Activated naive CD4-positive, alpha-beta T cell treated with anti-CD3 and anti-CD28 coated beads for 36 hours (primary cell): ENCODE data around the gene PLA2G4E. TPM values are rescaled to one million over a fixed set of nuclear protein-coding genes. Genes with fewer than 3 reads are reported as not detected.
A peak's percentile ranks its signal among the peaks of the same experiment; 100 is the strongest.

ENCODE experiments used
- CTCF ChIA-PET: fragments of 350-600 bp; sonication (Branson Sonifier 250); formaldehyde crosslinking; loops from one replicate; lab custom pipeline; 2021; ENCODE audit warnings: antibody characterized with exemption; lab: Charles Lee
- DNase-seq: peaks from one replicate; pipeline ENCODE4 v3.0.0-alpha.2; 2020
- H3K27ac Mint-ChIP-seq: one replicate; pipeline ENCODE4 v1.8.0; 2021; ENCODE audit warnings: mild to moderate bottlenecking, mixed read lengths
- H3K27me3 Mint-ChIP-seq: one replicate; pipeline ENCODE4 v1.8.0; 2021; ENCODE audit warnings: low read depth, mixed read lengths
- H3K36me3 Mint-ChIP-seq: one replicate; pipeline ENCODE4 v1.8.0; 2021; ENCODE audit warnings: low read depth, mixed read lengths
- H3K4me1 Mint-ChIP-seq: one replicate; pipeline ENCODE4 v1.8.0; 2021; ENCODE audit warnings: low read depth, mixed read lengths
- H3K4me3 Mint-ChIP-seq: one replicate; pipeline ENCODE4 v1.8.0; 2021; ENCODE audit warnings: mild to moderate bottlenecking, moderate library complexity, mixed read lengths
- H3K9me3 Mint-ChIP-seq: one replicate; pipeline ENCODE4 v1.8.0; 2021; ENCODE audit warnings: mixed read lengths
- intact Hi-C: fragments of 100-400 bp; cut with micrococcal nuclease; formaldehyde crosslinking; loops from one replicate; pipeline ENCODE4 v1.15.1; 2023
- total RNA-seq, 2 experiments: library from RNA; stranded (reverse); gene quantifications; one replicate each; pipeline ENCODE4 v1.2.3, GENCODE V29; 2021

The PLA2G4E gene
- total RNA-seq, 2 experiments from 2014 or later = not detected

GRCh38 chr15:42048080-42048820 is 27.4 kb upstream of the PLA2G4E start:
- Mint-ChIP-seq H3K27me3 (no peaks in the 10 kb centered on the region), H3K36me3 (no peaks in the 10 kb centered on the region), H3K9me3 (no peaks in the 10 kb centered on the region), H3K4me1 (no peaks in the 10 kb centered on the region), H3K4me3 (no peak overlapping the region), H3K27ac (no peak overlapping the region)
- DNase-seq = no peak
- CTCF ChIA-PET = interaction anchor here (1.1 kb wide), 1 partner anchor 59 kb away, joined by 5 read pairs; no protein-coding TSS in a partner anchor
- intact Hi-C loops = no loop called here

DNA sequence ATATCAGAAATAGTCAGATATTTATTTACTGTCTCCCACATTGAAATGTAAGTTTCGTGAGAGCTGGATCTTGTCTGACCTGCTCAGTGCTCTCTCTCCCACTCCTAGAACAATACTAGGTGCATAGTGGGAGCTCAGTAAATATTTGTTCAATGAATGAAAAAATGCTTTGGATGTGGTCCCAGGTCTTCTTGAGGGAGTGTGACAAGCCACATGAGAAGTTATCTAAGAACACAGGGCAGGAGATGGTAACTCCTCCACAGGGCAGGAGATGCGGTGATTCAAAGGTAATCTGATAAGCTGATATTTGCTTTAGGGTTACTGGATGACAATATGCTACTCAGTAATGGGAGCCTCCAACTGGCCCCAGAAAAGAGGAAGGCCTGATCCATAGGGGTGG is 25.8 kb upstream of the PLA2G4E start:
- no peak for DNase-seq
- Mint-ChIP-seq H3K4me1 (no peaks in the 10 kb centered on the region), H3K27me3 (no peaks in the 10 kb centered on the region), H3K9me3 (no peaks in the 10 kb centered on the region), H3K4me3 (no peak overlapping the region), H3K27ac (no peak overlapping the region), H3K36me3 (no peaks in the 10 kb centered on the region)
- intact Hi-C loops = no loop called here
- CTCF ChIA-PET = interaction anchor here (1.0 to 1.2 kb wide), 2 partner anchors 10 to 57 kb away, joined by 3 read pairs; no protein-coding TSS in a partner anchor

- DNase-seq = no peak
- H3K4me1 Mint-ChIP-seq = no peaks in the 10 kb centered on the region
- H3K4me3 Mint-ChIP-seq = no peak overlapping the region
- H3K9me3 Mint-ChIP-seq = no peaks in the 10 kb centered on the region
- CTCF ChIA-PET = interaction anchor here (0.6 kb wide), 1 partner anchor 343 kb away, joined by 3 read pairs; no protein-coding TSS in a partner anchor
- peaks cover 2% of the 10 kb centered on the region for H3K27me3 Mint-ChIP-seq
- intact Hi-C loops = no loop called here
- no peak overlapping the region for H3K27ac Mint-ChIP-seq
- H3K36me3 Mint-ChIP-seq = no peaks in the 10 kb centered on the region
These were observed 24.4 kb upstream of the PLA2G4E start for GRCh38 chr15:42045211-42045615.

- no peaks in the 10 kb centered on the region for H3K9me3 Mint-ChIP-seq
These were observed 22.0 kb upstream of the PLA2G4E start for GRCh38 chr15:42042602-42043400.

DNA sequence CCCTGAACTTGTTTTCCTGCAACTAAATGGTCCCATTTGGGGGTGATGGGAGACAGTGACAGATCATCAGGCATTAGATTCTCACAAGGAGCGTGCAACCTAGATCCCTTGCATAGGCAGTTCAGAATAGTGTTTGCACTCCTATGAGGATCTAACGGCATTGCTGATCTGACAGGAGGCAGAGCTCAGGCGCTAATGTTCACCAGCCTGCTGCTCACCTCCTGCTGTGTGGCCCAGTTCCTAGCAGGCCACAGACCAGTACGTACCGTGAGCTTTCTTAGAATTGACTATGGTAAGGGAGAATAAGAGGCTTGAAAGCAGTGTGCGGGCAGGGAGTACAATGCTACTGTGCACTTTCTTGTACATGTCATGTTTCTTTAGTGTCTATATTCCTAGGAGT is 17.6 kb upstream of the PLA2G4E start:
- Mint-ChIP-seq H3K36me3 (no peaks in the 10 kb centered on the region), H3K9me3 (no peaks in the 10 kb centered on the region), H3K27me3 (peaks cover 2% of the 10 kb centered on the region), H3K27ac (no peak overlapping the region), H3K4me1 (peaks cover 10% of the 10 kb centered on the region), H3K4me3 (no peak overlapping the region)
- CTCF ChIA-PET = interaction anchor here (2.5 kb wide), 1 partner anchor 18 kb away, joined by 7 read pairs; no protein-coding TSS in a partner anchor
- no peak for DNase-seq
- intact Hi-C loops = loop anchor here (5.0 kb wide), 1 partner anchor 154 kb away; no protein-coding TSS in a partner anchor

More at GRCh38 chr15:42042602-42043400, 22.0 kb upstream of the PLA2G4E start:
- H3K4me3 Mint-ChIP-seq = no peak overlapping the region
- CTCF ChIA-PET = interaction anchor here (0.6 to 1.2 kb wide), 3 partner anchors 38 to 53 kb away, joined by 3 read pairs; no protein-coding TSS in a partner anchor
- H3K27ac Mint-ChIP-seq = no peak overlapping the region
- H3K27me3 Mint-ChIP-seq = peaks cover 2% of the 10 kb centered on the region
- DNase-seq = no peak
- intact Hi-C loops = no loop called here
- no peaks in the 10 kb centered on the region for H3K36me3 Mint-ChIP-seq
- H3K4me1 Mint-ChIP-seq = no peaks in the 10 kb centered on the region

DNA sequence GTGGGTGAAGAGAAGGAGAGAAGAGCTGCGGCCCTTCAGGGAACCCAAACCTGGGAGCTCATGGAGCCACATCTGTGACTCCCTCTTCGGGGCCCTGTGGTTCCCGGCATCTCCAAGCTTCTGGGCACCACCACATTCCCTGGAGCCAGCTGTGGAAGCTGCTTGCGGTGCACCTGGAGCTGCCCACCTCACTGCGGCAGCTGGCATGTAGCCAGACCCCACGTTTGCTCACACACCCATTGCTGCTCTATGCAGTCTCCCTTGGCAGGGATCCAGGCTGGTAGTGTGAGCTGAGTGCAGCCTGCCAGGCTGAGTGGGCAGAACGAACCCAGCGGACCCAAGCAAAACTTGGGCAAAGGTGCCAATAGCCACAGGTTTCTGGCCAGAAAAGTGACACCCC is 16.8 kb upstream of the PLA2G4E start:
- DNase-seq = no peak
- Mint-ChIP-seq H3K9me3 (no peaks in the 10 kb centered on the region), H3K36me3 (no peaks in the 10 kb centered on the region), H3K4me1 (peaks cover 16% of the 10 kb centered on the region), H3K27ac (no peak overlapping the region), H3K4me3 (no peak overlapping the region), H3K27me3 (peaks cover 2% of the 10 kb centered on the region)
- intact Hi-C loops = loop anchor here (5.0 kb wide), 1 partner anchor 155 kb away; no protein-coding TSS in a partner anchor
- CTCF ChIA-PET = interaction anchor here (2.5 kb wide), 1 partner anchor 19 kb away, joined by 7 read pairs; no protein-coding TSS in a partner anchor

DNA sequence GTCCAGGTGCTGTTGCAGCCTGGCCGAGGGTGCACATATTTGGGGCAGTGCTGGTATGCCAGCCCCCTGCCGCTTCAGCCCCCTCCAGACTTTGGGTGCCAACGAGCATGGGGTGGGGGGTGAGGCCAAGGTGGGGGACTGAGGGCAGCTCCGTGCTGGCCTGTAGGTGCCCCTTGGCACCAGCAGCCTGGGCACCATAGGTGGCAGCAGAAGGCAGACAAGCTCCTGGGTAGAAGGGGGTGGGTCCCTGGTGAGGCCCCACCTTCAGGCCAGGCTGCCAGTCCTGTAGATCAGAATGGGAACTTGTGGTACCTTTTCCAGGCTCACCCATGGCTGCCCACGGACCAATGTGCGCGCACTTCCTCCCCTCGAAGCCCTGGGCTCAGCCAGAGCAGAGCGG is 16.1 kb upstream of the PLA2G4E start:
- Mint-ChIP-seq H3K36me3 (no peaks in the 10 kb centered on the region), H3K9me3 (peaks cover under 1% of the 10 kb centered on the region), H3K27me3 (peaks cover 2% of the 10 kb centered on the region), H3K27ac (no peak overlapping the region), H3K4me1 (peaks cover 19% of the 10 kb centered on the region), H3K4me3 (no peak overlapping the region)
- DNase-seq = no peak
- intact Hi-C loops = loop anchor here (5.0 kb wide), 1 partner anchor 155 kb away; no protein-coding TSS in a partner anchor
- CTCF ChIA-PET = interaction anchor here (2.5 kb wide), 1 partner anchor 20 kb away, joined by 7 read pairs; no protein-coding TSS in a partner anchor

- no peak overlapping the region for H3K4me3 Mint-ChIP-seq
- peaks cover 2% of the 10 kb centered on the region for H3K27me3 Mint-ChIP-seq
- DNase-seq = no peak
- no peaks in the 10 kb centered on the region for H3K36me3 Mint-ChIP-seq
- peaks cover 3% of the 10 kb centered on the region for H3K9me3 Mint-ChIP-seq
- peaks cover 19% of the 10 kb centered on the region for H3K4me1 Mint-ChIP-seq
- intact Hi-C loops = loop anchor here (5.0 kb wide), 1 partner anchor 156 kb away; no protein-coding TSS in a partner anchor
- CTCF ChIA-PET = interaction anchor here (2.5 kb wide), 1 partner anchor 20 kb away, joined by 7 read pairs; no protein-coding TSS in a partner anchor
- no peak overlapping the region for H3K27ac Mint-ChIP-seq
These were observed 15.5 kb upstream of the PLA2G4E start for GRCh38 chr15:42036112-42036905.

GRCh38 chr15:42035435-42035761 is 14.6 kb upstream of the PLA2G4E start:
- Mint-ChIP-seq H3K9me3 (peaks cover 3% of the 10 kb centered on the region), H3K36me3 (no peaks in the 10 kb centered on the region), H3K4me1 (peaks cover 19% of the 10 kb centered on the region), H3K27me3 (no peaks in the 10 kb centered on the region), H3K27ac (peak overlapping the region; percentile 34), H3K4me3 (peak overlapping the region; percentile 3)
- intact Hi-C loops = loop anchor here (1.0 to 5.0 kb wide), 4 partner anchors 25 to 157 kb away; no protein-coding TSS in a partner anchor
- CTCF ChIA-PET = no interaction called here
- peak; percentile 73 for DNase-seq

DNA sequence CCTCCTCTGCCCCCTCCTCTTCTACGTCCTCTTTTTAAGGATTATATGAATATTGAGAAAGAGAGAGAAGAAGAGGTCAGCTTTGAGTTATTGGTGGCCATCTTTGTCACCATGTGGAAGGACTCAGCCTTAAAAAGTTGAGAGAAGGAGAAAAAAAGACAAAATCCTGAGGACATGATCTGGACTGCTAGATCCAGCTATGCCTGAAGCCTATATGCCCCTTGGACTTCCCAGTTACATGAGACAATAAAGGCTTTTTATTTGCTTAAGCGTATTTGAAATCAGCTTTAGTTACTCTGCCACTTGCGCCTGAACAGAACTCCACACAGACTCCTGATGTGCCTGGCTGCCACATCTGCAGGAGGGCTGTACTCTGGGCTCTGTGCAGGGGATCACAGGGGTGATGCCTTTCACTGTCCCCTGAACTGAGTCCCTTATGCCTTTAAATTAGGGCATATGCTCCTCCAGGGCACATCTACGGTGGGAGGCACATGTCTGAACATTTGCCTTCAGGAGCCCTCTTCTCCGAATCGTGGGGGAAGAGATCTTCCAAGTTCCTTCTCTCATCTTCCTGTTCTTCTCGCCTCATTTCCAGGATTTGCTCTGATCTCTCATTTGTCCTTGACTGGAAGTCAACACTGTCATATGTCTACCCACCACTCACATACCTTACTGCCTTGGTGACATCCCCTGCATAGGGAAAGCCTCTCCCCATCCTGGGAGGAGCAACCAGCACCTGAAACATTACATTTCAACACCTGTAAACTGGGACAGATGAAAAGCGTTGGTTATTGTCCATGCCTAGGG is 14.0 kb upstream of the PLA2G4E start:
- peaks cover 19% of the 10 kb centered on the region for H3K4me1 Mint-ChIP-seq
- no peaks in the 10 kb centered on the region for H3K27me3 Mint-ChIP-seq
- intact Hi-C loops = loop anchor here (1.0 to 5.0 kb wide), 4 partner anchors 24 to 157 kb away; no protein-coding TSS in a partner anchor
- peak overlapping the region; percentile 34 for H3K27ac Mint-ChIP-seq
- H3K4me3 Mint-ChIP-seq = peak overlapping the region; percentile 3
- no peak for DNase-seq
- H3K36me3 Mint-ChIP-seq = no peaks in the 10 kb centered on the region
- CTCF ChIA-PET = no interaction called here
- H3K9me3 Mint-ChIP-seq = peaks cover 3% of the 10 kb centered on the region
